GM19324 (cell line): ENCODE results near the gene FUT6.
"Not testable (repeated sequence)": the region's sequence is repeated elsewhere in the genome, so short reads cannot be mapped to it uniquely, and the experiment has no call there.

Experiments used
- ATAC-seq: cut with Tn5 transposase; IDR thresholded peaks from one replicate; pipeline ENCODE4 v1.9.1; 2021; ENCODE audit warnings: mild to moderate bottlenecking, moderate library complexity; ENCODE audit not compliant: unreplicated experiment, low FRiP score

Gene FUT6

DNA sequence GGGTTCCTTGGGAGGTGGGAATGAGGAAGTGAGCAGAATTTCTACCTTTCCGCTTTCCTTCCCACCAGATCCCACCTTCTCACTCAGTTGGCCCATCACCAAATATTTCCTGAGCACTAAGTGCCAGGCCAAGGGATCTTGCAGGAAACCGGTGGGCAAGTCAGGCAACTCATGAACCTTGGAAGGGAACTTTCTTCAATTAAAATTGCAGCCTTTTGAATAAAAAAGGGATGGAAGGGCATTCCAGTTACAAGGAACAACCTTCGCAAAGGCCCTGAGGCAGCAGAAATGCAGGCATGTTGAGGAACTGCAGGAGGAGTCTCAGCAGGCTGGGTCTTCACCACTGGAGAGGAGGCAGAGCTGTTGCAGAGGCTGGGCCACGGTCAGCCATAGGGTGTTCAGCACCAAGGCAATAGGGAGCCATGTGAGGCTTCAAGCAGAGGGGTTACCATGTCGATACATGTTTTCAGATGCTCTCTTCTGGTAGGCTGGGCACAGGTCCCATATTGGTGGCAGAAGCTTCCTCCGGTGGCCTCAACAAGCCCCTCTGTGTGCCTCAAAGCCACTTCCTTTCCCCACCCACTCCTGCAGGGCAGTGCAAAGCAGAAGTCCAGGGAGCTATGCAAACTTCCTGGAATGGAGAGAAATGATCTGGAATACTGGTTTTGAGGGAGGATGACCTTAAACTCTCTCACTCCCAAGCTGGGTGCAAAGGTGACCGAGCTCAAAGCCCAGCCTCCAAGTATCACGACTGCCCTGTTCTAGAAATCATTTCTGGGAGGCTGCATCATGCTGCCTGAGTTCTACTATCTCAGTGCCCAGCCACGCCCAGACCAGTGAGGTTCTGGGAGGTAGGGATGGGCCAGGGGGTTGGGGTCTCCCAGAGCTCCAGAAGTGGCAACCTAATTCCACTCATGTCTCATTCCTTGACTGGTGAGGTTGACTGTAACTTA is at the start of gene FUT6:
Gene FUT6 (minus strand): TSS at position 638 of the 953 bp plus-strand sequence. CDS start 7,135 bp downstream, outside the sequence.
- ATAC-seq: no peak

DNA sequence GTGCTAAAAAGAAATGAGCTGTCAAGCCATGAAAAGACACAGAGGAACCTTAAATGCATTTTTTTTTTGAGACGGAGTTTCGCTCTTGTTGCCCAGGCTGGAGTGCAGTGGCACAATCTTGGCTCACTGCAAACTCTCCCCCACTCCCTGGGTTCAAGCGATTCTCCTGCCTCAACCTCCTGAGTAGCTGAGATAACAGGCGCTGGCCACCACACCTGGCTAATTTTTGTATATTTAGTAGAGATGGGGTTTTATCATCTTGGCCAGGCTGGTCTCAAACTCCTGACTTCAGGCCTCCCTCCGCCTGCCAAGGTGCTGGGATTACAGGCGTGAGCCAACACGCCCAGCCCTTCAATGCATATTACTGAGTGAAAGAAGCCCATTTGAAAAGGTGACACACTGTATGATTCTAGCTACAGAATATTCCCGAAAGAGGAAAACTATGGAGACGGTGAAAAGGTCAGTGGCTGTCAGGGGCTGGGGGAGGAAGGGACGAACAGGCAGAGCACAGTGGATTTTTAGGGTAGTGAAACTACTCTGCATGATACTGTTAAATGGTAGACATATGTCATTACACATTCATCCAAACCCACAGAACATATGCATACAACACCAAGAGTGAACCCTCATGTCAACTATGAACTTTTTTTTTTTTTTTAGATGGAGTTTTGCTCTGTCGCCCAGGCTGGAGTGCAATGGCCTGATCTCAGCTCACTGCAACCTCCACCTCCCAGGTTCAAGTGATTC is 44.7 kb upstream of the FUT6 start:
- ATAC-seq: not testable (repeated sequence)

DNA sequence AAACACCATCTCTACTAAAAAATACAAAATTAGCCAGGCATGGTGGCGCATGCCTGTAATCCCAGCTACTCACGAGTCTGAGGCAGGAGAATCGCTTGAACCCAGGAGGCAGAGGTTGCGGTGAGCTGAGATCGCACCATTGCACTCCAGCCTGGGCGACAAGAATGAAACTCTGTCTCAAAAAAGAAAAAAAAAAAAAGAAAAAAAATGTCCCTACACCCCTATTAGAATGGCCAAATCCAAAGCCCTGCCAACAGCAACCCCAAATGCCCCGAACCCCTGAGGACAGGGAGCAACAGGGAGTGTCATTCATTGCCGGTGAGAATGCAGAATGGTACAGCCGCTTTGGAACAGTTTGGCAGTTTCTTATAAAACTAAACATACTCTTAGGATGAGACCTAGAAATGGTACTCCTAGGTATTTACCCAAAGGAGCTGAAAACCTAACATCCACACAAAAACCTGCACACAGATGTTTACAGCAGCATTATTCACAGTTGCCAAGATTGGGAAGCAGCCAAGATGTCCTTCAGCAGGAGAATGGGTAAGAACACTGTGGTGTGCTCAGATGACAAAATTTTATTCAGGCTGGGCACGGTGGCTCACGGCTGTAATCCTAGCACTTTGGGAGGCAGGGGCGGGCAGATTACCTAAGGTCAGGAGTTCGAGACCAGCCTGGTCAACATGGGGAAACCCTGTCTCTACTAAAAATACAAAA is 43.8 kb upstream of the FUT6 start:
- ATAC-seq: not testable (repeated sequence)

- no peak for ATAC-seq
These were observed 43.0 kb upstream of the FUT6 start for GRCh38 chr19:5882421-5882968.

- no peak for ATAC-seq
These were observed 42.2 kb upstream of the FUT6 start for GRCh38 chr19:5881543-5882299.

GRCh38 chr19:5880604-5881078 is 41.1 kb upstream of the FUT6 start:
- no peak for ATAC-seq

GRCh38 chr19:5880196-5880595 is 40.7 kb upstream of the FUT6 start:
- ATAC-seq: no peak

DNA sequence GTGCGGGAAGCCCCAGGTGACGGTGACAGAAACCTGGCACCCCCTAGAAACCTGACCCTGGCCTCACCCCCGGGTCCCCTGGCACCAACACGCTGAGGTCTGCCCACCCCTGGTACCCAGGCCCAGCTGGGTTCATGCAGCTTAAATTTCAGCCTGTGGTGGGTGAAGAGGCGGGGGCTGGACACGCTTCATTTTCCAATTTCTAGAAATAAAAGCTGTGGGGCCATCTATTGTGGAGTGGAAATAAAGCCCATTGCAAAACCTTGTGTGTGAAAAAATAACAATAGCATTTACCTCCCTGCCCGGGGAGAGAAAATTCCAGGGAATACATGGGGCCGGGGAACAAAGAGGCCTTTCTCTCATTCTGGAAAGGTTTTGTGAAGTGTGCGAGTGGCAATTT is 38.4 kb upstream of the FUT6 start:
- ATAC-seq: no peak

DNA sequence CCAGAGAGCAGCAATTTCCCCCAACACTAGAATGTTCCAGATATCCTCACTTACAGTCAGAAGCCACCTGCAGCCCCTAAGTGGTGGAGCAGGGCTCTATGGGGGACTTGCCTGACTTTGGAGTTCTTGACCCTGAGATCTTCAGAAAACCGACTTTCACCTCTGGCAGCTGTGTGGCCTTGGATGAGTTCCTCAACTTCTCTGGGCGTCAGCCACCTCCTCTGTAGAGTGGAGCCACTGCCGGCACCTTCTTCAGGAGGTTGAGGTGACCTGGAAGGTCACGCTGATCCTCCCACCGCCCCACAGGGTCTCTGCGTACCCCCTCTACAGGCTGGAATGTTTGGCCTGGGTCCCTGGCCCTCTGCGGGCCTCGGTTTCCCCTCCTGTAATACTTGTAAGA is 37.9 kb upstream of the FUT6 start:
- ATAC-seq: no peak

- not testable (repeated sequence) for ATAC-seq
These were observed 35.0 kb upstream of the FUT6 start for GRCh38 chr19:5874496-5874895.

GRCh38 chr19:5873617-5874199 is 34.2 kb upstream of the FUT6 start:
- ATAC-seq: no peak

- ATAC-seq: no peak
These were observed 31.5 kb upstream of the FUT6 start for GRCh38 chr19:5870986-5871394.

- ATAC-seq: no peak
These were observed 28.0 kb upstream of the FUT6 start for GRCh38 chr19:5867201-5868136.

- ATAC-seq: no peak
These were observed 26.3 kb upstream of the FUT6 start for GRCh38 chr19:5865772-5866171.

GRCh38 chr19:5864725-5865486 is 25.4 kb upstream of the FUT6 start:
- no peak for ATAC-seq

- no peak for ATAC-seq
These were observed 24.7 kb upstream of the FUT6 start for GRCh38 chr19:5864013-5864720.
